Camera-type eye (tissue), 1 donor: ENCODE measurements around the gene ZSCAN5C. TPM values are rescaled to one million over a fixed set of nuclear protein-coding genes. Genes with fewer than 3 reads are reported as not detected.

Experiments
- total RNA-seq: library from RNA; depleted of rRNA; stranded (reverse); fragments of >200 nt; gene quantifications from one replicate; pipeline ENCODE4 v1.2.3, GENCODE V29; 2014

The ZSCAN5C gene
- not detected for total RNA-seq

GRCh38 chr19:56201973-56202372, at the start of gene ZSCAN5C:
Gene ZSCAN5C, plus strand, starts transcription at chr19:56202273. Its CDS starts 3,641 bp downstream, at chr19:56205914.

GRCh38 chr19:56175861-56176307, 26.2 kb upstream of the ZSCAN5C start, which contains the start of gene GALP:
Gene GALP, plus strand, starts transcription at chr19:56176008. Its CDS starts 1,101 bp downstream, at chr19:56177109.

GRCh38 chr19:56197646-56198045, 4.4 kb upstream of the ZSCAN5C start, which contains the start of gene ZSCAN5B:
Gene ZSCAN5B, minus strand, starts transcription at chr19:56197783. Its CDS starts 4,731 bp downstream, at chr19:56193052.

Other genes with a start within 250 kb of the ZSCAN5C start
- gene NLRP5, start 215.5 kb upstream of the ZSCAN5C start, total RNA-seq = not detected
- gene ZNF787, start 81.0 kb upstream of the ZSCAN5C start, total RNA-seq = 14.5 TPM
- 30.0 TPM for gene ZNF444, start 61.0 kb upstream of the ZSCAN5C start, total RNA-seq
- gene GALP, start 26.3 kb upstream of the ZSCAN5C start, total RNA-seq = not detected
- 0.49 TPM for gene ZSCAN5B, start 4.5 kb upstream of the ZSCAN5C start, total RNA-seq
- gene EDDM13, start 70.5 kb downstream of the ZSCAN5C start, total RNA-seq = not detected
- gene ZSCAN5A, start 112.6 kb downstream of the ZSCAN5C start, total RNA-seq = 12.8 TPM
- gene ZNF582, start 191.3 kb downstream of the ZSCAN5C start, total RNA-seq = 7.1 TPM
- 17.9 TPM for gene ZNF583, start 202.1 kb downstream of the ZSCAN5C start, total RNA-seq